Activated T-helper 9 cell treated with anti-CD3 and anti-CD28 coated beads, Interleukin-2, amount 50 U/mL, for 16 hours (primary cell): ENCODE data around the gene GNAQ.

Experiments used
- DNase-seq: peaks from one replicate; pipeline ENCODE4 v3.0.0-alpha.2; 2020; ENCODE audit warnings: low read depth

The GNAQ gene

DNA sequence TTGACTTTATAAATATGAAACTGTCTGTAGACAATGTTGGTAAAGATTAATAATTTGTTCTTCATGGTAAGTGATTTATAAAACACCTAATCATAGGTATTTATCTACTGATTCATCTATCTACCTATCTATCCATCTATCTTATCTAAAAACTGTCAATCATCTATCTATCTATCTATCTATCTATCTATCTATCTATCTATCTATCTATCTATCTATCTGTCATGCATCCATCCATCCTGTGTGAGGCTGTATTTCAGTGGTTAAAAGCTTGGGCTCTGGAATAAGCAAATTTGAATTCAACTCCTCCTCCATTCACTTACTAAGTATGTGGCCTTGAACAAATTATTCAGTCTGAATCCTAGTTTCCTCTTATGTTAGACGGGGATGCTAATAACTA lies 221.6 kb downstream of the GNAQ start:
- DNase-seq = no peak

DNA sequence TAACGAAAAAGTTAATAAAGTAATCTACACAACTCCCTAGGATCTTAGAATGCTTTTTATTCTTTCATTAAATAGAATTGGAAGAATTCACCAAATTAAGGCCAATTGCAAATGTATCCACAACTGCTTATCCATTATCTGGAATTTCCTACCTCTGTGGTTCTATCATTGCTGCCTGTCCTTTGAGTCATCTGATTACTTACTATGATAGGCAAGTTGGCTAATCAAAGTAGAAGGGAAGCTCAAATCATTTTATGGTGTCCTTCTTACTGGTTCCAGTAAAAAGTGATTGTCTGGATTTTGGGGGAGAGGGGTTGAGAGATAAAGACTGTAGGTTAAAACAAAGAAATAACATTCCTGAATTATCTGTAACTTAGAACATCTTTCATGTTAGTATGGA lies 222.1 kb downstream of the GNAQ start:
- DNase-seq = no peak

GRCh38 chr9:77808751-77809081 lies 222.9 kb downstream of the GNAQ start:
- no peak for DNase-seq

DNA sequence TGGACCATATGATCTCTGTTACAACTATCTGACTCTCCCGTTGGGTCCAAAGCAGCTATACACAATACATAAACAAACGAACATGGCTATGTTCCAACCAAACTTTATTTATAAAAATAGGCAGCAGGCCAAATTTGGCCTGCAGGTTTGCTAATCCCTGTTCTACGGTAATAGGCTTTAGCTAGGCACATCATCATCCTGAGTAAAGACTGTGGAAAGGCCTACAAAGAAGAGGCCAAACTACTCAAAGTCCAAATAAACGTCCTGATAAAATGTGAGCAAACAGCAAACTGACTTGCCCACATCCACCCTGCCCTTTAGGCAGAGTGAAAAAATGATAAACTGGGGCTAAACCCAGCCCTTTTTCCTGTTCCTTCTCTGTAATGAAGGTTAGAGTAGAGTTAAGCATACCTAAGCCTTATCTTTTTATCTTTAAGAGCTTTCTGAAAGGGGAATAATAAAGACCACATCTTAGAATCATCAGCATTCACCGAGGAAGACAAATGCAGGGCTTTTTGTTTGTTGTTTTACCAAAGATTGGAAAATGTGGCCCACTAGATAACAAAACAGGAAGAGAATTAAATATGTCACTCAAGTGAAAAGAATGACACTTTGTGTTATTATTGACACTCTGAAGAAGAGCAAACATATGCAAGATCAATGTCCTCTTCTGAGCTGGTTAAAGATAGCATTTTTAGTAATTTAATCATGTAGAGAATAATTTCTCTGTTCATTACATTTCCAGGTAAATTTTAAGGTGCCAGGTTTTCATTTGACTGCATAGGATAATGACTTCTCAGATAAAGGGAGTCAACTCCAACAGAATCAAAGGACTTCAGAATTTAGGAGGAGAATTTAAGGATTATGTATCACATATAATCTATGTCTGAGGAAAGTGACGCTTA lies 223.5 kb downstream of the GNAQ start:
- DNase-seq = no peak

GRCh38 chr9:77807281-77807683 lies 224.3 kb downstream of the GNAQ start:
- no peak for DNase-seq

- DNase-seq = no peak
Measured at GRCh38 chr9:77806741-77807140, 224.9 kb downstream of the GNAQ start.

- no peak for DNase-seq
Measured at GRCh38 chr9:77805810-77806209, 225.8 kb downstream of the GNAQ start.

DNA sequence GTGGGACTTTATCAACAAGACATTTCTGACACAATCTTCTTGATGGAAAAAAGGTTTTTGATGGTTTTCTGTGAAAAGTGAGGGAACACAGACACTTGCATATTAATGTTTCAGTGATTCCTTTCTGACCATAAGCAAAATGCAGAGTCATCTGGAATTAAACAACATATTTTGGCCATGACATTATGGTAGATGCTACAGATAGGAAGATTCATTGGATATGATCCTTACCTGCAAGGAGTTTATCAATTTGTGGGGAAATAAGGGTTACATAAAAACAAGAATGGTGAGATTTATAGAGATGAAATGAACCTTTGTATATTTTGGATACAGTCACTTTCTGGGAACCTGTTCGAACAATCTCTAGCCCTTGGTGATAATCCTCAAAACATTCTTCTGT lies 228.2 kb downstream of the GNAQ start:
- no peak for DNase-seq

GRCh38 chr9:77802515-77803293 lies 228.9 kb downstream of the GNAQ start:
- no peak for DNase-seq

DNA sequence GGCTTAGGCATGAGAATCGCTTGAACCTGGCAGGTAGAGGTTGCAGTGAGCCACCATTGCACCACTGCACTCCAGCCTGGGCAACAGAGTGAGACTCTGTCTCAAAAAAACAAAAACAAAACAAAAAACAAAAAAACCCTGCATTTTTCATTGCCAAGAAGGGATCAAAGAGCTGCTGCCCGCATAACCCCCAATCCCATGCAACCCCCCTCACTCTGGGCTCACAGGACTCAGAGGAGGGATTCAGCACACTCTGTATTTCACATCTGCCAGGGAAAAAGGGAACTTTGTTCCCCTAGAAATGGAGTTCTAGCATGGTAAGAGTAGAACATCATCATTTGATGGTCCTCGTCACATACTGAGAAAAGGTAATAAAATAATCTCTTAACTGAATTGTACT lies 229.5 kb downstream of the GNAQ start:
- DNase-seq = no peak

DNA sequence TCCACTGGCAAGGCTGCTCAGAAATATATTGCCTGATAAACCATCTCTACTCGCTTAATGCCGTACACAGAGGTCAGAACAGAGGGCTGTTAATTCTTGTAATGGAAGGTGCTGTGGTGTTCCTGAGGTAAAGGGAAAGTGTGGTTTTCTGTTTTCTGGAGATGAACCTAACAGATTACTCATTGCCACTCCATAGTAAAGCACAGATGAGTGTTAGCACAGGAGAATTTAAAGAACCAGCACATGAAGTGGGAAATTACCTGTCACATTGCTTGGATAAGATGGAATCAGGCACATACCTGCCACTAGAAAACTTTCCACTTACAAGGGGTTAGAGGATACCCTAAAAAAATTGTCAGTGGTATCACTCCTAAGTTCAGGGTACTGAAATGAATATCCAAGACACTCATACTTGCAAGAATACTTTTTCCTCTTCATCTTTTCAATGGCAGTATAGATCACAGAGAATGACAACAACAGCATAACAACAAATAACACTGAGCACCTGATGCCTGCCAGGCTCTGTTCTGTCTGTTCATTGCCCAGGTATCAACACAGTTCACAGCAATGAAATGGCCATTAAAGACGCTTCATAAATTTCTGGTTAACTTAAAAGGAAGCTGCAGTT lies 230.6 kb downstream of the GNAQ start:
- no peak for DNase-seq

DNA sequence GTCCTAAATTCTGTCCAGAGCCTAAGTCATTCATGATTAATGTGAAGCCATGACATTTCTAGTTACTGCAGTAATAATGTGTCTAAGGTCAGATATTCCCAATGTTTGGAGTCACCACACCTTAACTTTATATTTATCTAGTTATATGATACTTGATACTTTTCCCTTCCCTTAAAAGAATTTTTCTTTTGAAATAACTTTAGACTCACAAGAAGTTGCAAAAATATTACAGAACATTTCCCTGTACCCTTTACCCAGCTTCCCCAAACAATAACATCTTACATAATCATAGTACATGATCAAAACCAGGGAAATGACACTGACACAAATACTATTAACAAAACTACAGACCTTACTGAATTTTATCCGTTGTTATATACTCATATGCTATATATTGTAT lies 233.5 kb downstream of the GNAQ start:
- DNase-seq = no peak

DNA sequence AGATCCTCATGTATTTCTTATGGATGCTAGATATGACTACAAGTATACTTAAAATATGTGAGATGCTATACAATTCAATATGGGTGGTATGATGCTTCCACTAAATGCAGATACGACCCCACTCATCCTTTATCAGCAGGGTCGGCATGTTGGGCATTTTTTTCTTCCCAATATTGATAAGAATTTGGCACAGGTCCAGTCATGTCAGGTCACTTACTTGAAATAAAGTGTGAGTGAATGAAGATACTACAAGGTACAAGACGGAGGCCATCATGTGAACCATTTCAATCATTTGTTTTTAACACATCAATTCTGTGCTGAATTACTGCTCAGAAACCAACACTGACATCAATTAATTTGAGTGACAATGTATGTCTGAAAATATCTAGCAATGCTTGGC lies 236.6 kb downstream of the GNAQ start:
- DNase-seq = no peak

GRCh38 chr9:77793849-77794248 lies 237.8 kb downstream of the GNAQ start:
- DNase-seq = no peak

DNA sequence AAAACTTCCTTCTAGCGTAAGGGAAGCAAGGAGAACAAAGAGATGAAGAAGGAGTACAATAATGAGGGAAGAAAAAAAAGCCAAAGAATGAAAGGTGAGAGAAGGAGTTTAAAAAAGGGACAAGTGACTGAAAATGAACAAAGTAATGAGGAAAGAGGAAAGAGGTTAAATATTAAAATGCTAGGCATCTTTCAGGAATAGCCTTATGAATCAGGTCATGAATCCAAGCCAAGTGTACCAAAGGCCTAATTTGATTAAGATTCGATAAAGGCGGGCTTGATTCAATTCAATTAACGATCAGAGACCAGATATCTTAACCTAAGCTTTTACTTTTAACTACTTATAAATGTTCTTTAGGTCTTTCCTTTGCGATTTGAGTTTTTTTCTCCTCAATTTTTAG lies 241.7 kb downstream of the GNAQ start:
- no peak for DNase-seq

DNA sequence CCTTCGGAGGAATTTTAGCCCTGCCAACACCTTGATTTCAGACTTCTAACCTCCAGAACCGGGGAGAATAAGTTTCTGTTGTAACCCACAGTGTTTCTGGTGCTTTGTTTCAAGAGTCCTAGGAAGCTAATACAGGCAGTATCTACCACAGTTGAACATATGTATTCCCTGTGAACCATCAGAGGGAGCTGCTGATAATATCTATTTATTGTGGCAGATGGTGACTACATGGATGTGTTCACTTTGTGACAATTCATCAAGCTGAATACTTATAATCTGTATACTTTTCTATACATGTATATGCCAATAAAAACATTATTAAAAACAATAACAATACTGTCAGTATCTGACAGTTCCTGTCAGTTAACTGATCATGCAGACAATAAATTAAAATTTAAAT lies 246.3 kb downstream of the GNAQ start:
- DNase-seq = no peak

GRCh38 chr9:77783518-77783917 lies 248.1 kb downstream of the GNAQ start:
- DNase-seq = no peak

GRCh38 chr9:77779010-77779409 lies 252.6 kb downstream of the GNAQ start:
- no peak for DNase-seq

DNA sequence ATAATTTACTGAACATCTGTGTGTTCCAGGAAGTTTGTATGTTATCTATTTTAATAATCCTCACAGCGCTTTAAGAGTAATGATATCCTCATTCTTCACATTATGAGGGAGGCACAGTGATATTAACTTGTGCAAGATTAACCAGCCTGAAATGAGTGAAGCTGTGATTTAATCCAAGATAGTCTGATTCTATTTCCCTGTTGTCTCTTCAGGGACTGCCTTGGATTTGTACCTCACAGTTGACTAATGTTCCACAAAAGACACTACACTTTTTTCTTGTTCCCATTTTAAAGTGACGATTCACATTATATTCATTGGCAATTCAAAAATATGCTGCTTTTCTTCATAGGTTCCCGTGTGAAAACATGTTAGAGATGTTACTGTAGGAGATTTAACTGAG lies 258.2 kb downstream of the GNAQ start:
- DNase-seq = no peak

DNA sequence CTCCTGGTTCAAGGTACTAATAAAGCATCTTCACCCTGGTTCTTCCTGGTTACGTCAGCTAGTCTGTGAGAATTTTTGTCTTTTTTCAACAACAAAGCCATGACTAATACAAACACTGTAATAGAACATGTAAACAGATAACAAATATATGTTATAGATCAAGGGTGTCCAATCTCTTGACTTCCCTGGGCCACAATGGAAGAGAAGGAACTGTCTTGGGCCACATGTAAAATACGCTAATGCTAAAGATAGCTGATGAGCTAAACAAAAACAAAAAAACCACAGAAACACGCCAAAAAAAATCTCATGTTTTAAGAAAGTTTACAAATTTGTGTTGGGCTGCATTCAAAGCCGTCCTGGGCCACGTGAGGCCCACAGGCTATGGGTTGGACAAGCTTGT lies 259.0 kb downstream of the GNAQ start:
- no peak for DNase-seq

GRCh38 chr9:77771171-77771570 lies 260.4 kb downstream of the GNAQ start:
- DNase-seq = no peak

DNA sequence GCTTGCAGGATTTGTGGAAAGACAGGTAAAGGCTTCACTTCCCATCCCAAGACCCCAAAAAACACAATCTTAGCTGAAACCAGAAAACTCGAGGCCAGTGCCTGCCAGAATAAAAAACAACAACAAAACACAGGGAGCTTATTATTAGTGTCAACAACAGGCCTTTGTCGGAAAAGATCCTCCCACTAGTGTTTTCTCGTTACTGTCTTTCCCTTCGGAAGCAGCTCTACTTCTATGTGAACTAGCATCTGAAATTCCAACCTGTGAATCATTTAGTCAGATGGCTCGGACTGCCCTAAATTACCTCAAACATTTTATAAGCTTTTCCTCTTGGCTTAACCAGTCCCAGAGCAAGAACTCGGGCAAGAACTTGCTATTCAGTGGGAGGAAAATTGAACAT lies 261.3 kb downstream of the GNAQ start:
- no peak for DNase-seq

DNA sequence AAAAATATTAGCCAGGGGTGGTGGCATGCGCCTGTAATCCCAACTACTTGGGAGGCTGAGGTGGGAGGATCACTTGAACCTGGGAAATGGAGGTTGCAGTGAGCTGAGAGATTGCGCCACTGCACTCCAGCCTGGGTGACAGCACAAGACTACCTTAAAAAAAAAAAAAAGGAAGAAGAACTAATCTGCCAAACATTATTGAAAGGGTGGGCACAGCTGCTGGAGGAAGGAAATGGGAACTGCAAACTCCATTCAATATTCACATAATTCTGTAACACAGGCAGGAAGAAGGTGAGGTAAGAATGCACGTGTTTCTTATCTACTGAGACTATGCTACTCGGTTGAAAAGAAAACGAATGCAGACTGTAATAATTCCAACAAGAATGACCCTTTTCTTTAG lies 262.4 kb downstream of the GNAQ start:
- DNase-seq = no peak
